CD4-positive, alpha-beta memory T cell (primary cell): ENCODE measurements around the gene ATP9B. TPM values are rescaled to one million over a fixed set of nuclear protein-coding genes. Genes with fewer than 3 reads are reported as not detected.

Experiments
- CTCF ChIA-PET: fragments of 350-600 bp; sonication (Branson Sonifier 250); formaldehyde crosslinking; loops from one replicate; lab custom pipeline; 2021; ENCODE audit warnings: inconsistent platforms; ENCODE audit not compliant: partially characterized antibody; lab: Charles Lee
- POLR2A ChIA-PET: fragments of 350-600 bp; sonication (Branson Sonifier 250); formaldehyde crosslinking; loops from one replicate; lab custom pipeline; 2021; ENCODE audit not compliant: partially characterized antibody; lab: Charles Lee
- DNase-seq, 5 donors: peaks; one replicate each; pipeline versions ENCODE4 v3.0.0 to v3.0.0-alpha.2; 2020 to 2022; ENCODE audit warnings: mixed read lengths in 1 of 5
- H3K27ac ChIP-seq: one replicate; pipeline ENCODE4 v1.7.0; 2013; ENCODE audit warnings: low read depth, low read length
- H3K27me3 ChIP-seq: 2 replicates; pipeline ENCODE4 v1.7.0; 2013; ENCODE audit warnings: mild to moderate bottlenecking, low read length, moderate library complexity; ENCODE audit not compliant: insufficient read depth
- H3K36me3 ChIP-seq: 2 replicates; pipeline ENCODE4 v1.7.0; 2013; ENCODE audit warnings: mild to moderate bottlenecking, low read length, moderate library complexity; ENCODE audit not compliant: insufficient read depth
- H3K4me1 ChIP-seq: 2 replicates; pipeline ENCODE4 v1.7.0; 2013; ENCODE audit warnings: mild to moderate bottlenecking, low read length, moderate library complexity; ENCODE audit not compliant: insufficient read depth
- H3K4me3 ChIP-seq, 2 donors: one replicate each; pipeline ENCODE4 v1.7.0; 2013; ENCODE audit warnings: low read length in 2 of 2, mild to moderate bottlenecking in 1 of 2
- H3K9me3 ChIP-seq, 2 donors: one replicate each; pipeline ENCODE4 v1.7.0; 2013; ENCODE audit warnings: low read length in 2 of 2, control low read depth in 1 of 2; ENCODE audit not compliant: control insufficient read depth in 1 of 2
- H3K27ac Mint-ChIP-seq, 7 donors: one replicate each; pipeline ENCODE4 v1.8.0; 2020 to 2021; ENCODE audit warnings: mixed read lengths in 7 of 7, mild to moderate bottlenecking in 6 of 7, inconsistent platforms in 3 of 7, moderate library complexity in 3 of 7
- H3K27me3 Mint-ChIP-seq, 2 donors: one replicate each; pipeline ENCODE4 v1.8.0; 2020 to 2021; ENCODE audit warnings: mixed read lengths in 2 of 2
- H3K36me3 Mint-ChIP-seq, 2 donors: one replicate each; pipeline ENCODE4 v1.8.0; 2020 to 2021; ENCODE audit warnings: mixed read lengths in 2 of 2, inconsistent platforms in 1 of 2, mild to moderate bottlenecking in 1 of 2
- H3K4me1 Mint-ChIP-seq, 4 donors: one replicate each; pipeline ENCODE4 v1.8.0; 2020 to 2021; ENCODE audit warnings: mixed read lengths in 4 of 4, mild to moderate bottlenecking in 1 of 4
- H3K4me3 Mint-ChIP-seq, 8 donors: one replicate each; pipeline ENCODE4 v1.8.0; 2020 to 2021; ENCODE audit warnings: mixed read lengths in 8 of 8, mild to moderate bottlenecking in 7 of 8, moderate library complexity in 6 of 8, inconsistent platforms in 3 of 8
- H3K9me3 Mint-ChIP-seq, 8 donors: one replicate each; pipeline ENCODE4 v1.8.0; 2020 to 2021; ENCODE audit warnings: mixed read lengths in 8 of 8, mild to moderate bottlenecking in 5 of 8, inconsistent platforms in 3 of 8, moderate library complexity in 1 of 8
- intact Hi-C: fragments of 100-400 bp; cut with micrococcal nuclease; formaldehyde crosslinking; loops from one replicate; pipeline ENCODE4 v1.15.1; 2023
- polyA plus RNA-seq, 2 donors: library from polyadenylated mRNA; unstranded; fragments of 300-500 nt; fragmentation: Illumina TruSeq; gene quantifications; one replicate each; pipeline ENCODE4 v1.2.3, GENCODE V29; 2021
- total RNA-seq, 2 experiments: library from RNA; stranded (reverse); gene quantifications; one replicate each; pipeline ENCODE4 v1.2.3, GENCODE V29; 2021

Gene ATP9B
- total and polyA plus RNA-seq, 4 experiments from 2014 or later = 11.8 to 76.4 (median 49.9) TPM

DNA sequence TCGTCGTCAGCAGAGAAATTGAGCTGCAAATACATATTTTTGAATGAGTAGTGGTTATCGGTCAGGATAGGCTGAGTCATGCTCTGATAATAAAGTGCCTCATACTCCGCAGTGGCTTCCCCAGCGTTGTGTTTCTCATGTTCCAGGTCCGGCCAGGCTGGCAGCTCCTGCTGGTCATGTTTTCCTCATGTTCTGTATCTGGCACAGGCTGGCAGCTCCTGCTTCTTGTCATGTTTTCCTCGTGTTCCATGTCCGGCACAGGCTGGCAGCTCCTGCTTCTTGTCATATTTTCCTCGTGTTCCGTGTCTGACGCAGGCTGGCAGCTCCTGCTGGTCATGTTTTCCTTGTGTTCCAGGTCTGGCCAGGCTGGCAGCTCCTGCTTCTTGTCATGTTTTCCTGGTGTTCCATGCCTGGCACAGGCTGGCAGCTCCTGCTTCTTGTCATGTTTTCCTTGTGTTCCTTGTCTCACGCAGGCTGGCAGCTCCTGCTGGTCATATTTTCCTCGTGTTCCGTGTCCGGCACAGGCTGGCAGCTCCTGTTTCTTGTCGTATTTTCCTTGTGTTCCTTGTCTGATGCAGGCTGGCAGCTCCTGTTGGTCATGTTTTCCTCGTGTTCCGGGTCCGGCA, 148.9 kb downstream of the ATP9B start:
- Histone ChIP-seq H3K27ac (no peak overlapping the region), H3K9me3 (no peaks in the 10 kb centered on the region), H3K4me1 (no peaks in the 10 kb centered on the region), H3K27me3 (no peaks in the 10 kb centered on the region), H3K4me3 (no peak overlapping the region), H3K36me3 (no peaks in the 10 kb centered on the region)
- Mint-ChIP-seq H3K4me1 (peaks cover 0 to 7% (median 2%) of the 10 kb centered on the region in 4 donors), H3K4me3 (no peak overlapping the region), H3K27me3 (no peaks in the 10 kb centered on the region), H3K36me3 (peaks cover 38 to 44% of the 10 kb centered on the region in 2 donors), H3K27ac (no peak overlapping the region), H3K9me3 (no peaks in the 10 kb centered on the region)
- DNase-seq = no peak
- POLR2A ChIA-PET = no interaction called here
- CTCF ChIA-PET = no interaction called here
- intact Hi-C loops = no loop called here

DNA sequence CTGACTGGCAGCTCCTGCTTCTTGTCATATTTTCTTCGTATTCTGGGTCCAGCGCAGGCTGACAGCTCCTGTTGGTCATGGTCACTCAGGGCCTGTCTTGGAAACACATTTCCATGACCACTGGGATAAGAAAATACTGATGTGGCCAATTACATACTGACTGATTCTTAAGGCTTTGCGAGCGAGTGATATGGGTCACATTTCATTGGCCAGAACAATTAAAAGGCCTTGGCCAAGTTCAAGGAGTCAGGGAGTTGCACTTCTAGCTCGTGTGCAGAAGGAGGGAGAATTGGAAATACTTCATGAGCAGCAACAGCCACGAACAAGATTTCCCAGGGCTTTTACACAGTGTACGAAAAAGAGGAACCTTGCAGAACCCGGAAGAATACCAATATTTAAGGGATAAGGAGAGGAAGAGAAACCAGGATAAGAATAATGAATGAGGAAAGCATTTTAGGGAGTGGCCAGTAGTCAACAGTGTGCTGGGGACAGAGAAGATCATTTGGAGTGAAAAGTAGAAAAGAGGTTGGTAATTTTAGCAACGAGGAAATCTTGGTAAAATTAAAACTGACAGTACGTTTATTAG, 149.5 kb downstream of the ATP9B start:
- POLR2A ChIA-PET = no interaction called here
- peaks cover 38 to 44% of the 10 kb centered on the region in 2 donors for H3K36me3 Mint-ChIP-seq
- H3K9me3 Mint-ChIP-seq = no peaks in the 10 kb centered on the region
- no peak overlapping the region for H3K4me3 Mint-ChIP-seq
- peaks cover 0 to 7% (median 2%) of the 10 kb centered on the region in 4 donors for H3K4me1 Mint-ChIP-seq
- no peak for DNase-seq
- H3K4me1 ChIP-seq = no peaks in the 10 kb centered on the region
- H3K27ac Mint-ChIP-seq = no peak overlapping the region
- H3K9me3 ChIP-seq = no peaks in the 10 kb centered on the region
- H3K4me3 ChIP-seq = no peak overlapping the region
- no peaks in the 10 kb centered on the region for H3K27me3 ChIP-seq
- no peak overlapping the region for H3K27ac ChIP-seq
- no peaks in the 10 kb centered on the region for H3K27me3 Mint-ChIP-seq
- CTCF ChIA-PET = no interaction called here
- intact Hi-C loops = no loop called here
- no peaks in the 10 kb centered on the region for H3K36me3 ChIP-seq

DNA sequence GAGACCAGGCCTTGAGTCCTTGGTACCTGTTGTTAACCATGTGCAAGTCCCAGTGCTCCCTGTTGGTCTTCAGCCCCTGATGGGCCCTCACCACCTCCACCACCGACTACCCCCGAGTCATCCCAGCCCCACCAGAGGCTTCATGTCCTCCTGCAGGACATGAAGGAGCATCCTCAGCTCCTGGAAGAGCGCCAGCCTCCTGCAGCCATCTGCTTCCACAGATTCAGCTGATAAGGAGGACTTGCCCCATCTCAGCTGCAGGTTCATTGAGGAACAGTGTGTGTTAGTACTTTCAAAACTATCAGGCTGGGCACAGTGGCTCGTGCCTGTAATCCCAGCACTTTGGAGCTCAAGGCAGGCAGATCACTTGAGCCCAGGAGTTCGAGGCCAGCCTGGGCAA, 151.9 kb downstream of the ATP9B start:
- ChIA-PET CTCF (interaction anchor here (0.7 to 2.2 kb wide), 2 partner anchors 9 to 801 kb away, joined by 3 to 4 read pairs; no protein-coding TSS in a partner anchor), POLR2A (no interaction called here)
- Histone ChIP-seq H3K27ac (no peak overlapping the region), H3K4me1 (no peaks in the 10 kb centered on the region), H3K27me3 (no peaks in the 10 kb centered on the region), H3K9me3 (no peaks in the 10 kb centered on the region), H3K4me3 (no peak overlapping the region), H3K36me3 (no peaks in the 10 kb centered on the region)
- intact Hi-C loops = no loop called here
- no peaks in the 10 kb centered on the region for H3K27me3 Mint-ChIP-seq
- no peak overlapping the region for H3K4me3 Mint-ChIP-seq
- H3K4me1 Mint-ChIP-seq = peaks cover 0 to 7% (median 3%) of the 10 kb centered on the region in 4 donors
- H3K9me3 Mint-ChIP-seq = no peaks in the 10 kb centered on the region
- peaks cover 36 to 45% of the 10 kb centered on the region in 2 donors for H3K36me3 Mint-ChIP-seq
- no peak for DNase-seq
- peak overlapping the region in 1 of 7 donors; percentile 66 for H3K27ac Mint-ChIP-seq

DNA sequence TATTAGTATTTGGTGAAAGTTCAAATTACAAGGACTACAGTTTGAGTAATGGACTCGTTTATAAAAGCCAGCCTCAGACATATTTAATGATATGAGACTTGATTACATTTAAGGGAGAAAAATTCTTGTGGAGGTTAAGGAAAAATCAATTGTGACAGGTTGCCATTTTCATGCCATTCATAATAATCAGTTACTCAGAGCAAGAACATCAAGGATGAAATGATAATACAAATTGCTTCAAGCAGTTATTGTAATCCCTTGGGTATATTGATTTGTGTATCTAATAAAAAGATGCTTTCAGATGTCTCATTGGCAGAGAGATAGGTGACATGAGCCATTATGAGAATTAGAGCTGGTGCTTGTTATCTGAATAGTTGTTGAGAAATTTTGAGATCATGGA, 153.6 kb downstream of the ATP9B start:
- no peak overlapping the region for H3K27ac Mint-ChIP-seq
- ChIA-PET CTCF (interaction anchor here (2.2 kb wide), 1 partner anchor 10 kb away, joined by 4 read pairs; no protein-coding TSS in a partner anchor), POLR2A (no interaction called here)
- Histone ChIP-seq H3K36me3 (no peaks in the 10 kb centered on the region), H3K4me3 (no peak overlapping the region), H3K27me3 (no peaks in the 10 kb centered on the region), H3K4me1 (no peaks in the 10 kb centered on the region), H3K9me3 (no peaks in the 10 kb centered on the region), H3K27ac (no peak overlapping the region)
- H3K4me3 Mint-ChIP-seq = no peak overlapping the region
- DNase-seq = no peak
- peaks cover 30 to 35% of the 10 kb centered on the region in 2 donors for H3K36me3 Mint-ChIP-seq
- peaks cover 0 to 7% (median 4%) of the 10 kb centered on the region in 4 donors for H3K4me1 Mint-ChIP-seq
- no peaks in the 10 kb centered on the region for H3K9me3 Mint-ChIP-seq
- intact Hi-C loops = no loop called here
- H3K27me3 Mint-ChIP-seq = no peaks in the 10 kb centered on the region

DNA sequence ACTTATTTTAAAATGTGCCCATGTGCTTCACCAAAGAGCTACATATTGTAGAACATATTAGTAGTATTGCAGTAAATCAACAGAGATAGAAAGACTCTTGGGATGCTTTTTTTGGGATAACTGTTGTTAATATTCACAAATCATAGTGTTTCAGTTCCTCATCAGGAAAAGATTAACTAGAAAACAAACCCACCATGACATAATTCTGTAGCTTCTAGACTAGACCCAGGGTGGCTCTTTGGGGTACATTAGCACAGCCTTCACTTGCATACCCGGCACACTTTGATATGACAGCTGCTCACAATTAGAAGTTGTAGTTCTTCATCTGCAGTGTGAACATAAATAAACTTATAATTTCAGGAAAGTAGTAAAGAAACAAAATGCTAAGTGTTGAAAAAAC, 154.2 kb downstream of the ATP9B start:
- Histone ChIP-seq H3K4me1 (no peaks in the 10 kb centered on the region), H3K9me3 (no peaks in the 10 kb centered on the region), H3K27ac (no peak overlapping the region), H3K4me3 (no peak overlapping the region), H3K27me3 (no peaks in the 10 kb centered on the region), H3K36me3 (no peaks in the 10 kb centered on the region)
- H3K4me1 Mint-ChIP-seq = peaks cover 0 to 7% (median 4%) of the 10 kb centered on the region in 4 donors
- peaks cover 27 to 33% of the 10 kb centered on the region in 2 donors for H3K36me3 Mint-ChIP-seq
- H3K27me3 Mint-ChIP-seq = no peaks in the 10 kb centered on the region
- POLR2A ChIA-PET = no interaction called here
- CTCF ChIA-PET = no interaction called here
- H3K4me3 Mint-ChIP-seq = no peak overlapping the region
- intact Hi-C loops = no loop called here
- H3K27ac Mint-ChIP-seq = no peak overlapping the region
- H3K9me3 Mint-ChIP-seq = no peaks in the 10 kb centered on the region
- no peak for DNase-seq

DNA sequence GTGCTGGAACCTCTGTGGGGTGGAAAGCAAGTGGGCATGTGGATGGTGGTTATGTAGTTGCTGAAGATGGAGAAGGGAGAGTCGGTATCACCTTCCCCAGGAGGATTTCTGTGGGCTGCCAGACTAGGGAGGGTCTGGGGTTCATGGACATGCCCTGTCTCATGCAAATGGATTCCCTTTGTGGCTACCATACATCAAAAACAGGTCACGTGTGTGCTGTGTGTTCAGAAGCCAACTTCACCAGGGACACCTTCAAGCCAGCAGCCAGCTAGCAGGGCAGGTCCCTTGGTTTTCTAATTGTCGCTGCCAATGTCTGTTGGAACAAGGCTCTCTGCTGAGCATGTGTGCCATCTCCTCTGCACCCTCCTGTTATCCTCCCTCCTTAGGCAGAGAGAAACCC, 155.2 kb downstream of the ATP9B start:
- Mint-ChIP-seq H3K27me3 (no peaks in the 10 kb centered on the region), H3K27ac (peak overlapping the region in 1 of 7 donors; percentile 53), H3K9me3 (no peaks in the 10 kb centered on the region), H3K36me3 (peaks cover 23 to 29% of the 10 kb centered on the region in 2 donors), H3K4me1 (peaks cover 0 to 5% (median 2%) of the 10 kb centered on the region in 4 donors), H3K4me3 (no peak overlapping the region)
- no peaks in the 10 kb centered on the region for H3K36me3 ChIP-seq
- ChIA-PET CTCF (no interaction called here), POLR2A (no interaction called here)
- no peak overlapping the region for H3K27ac ChIP-seq
- no peak for DNase-seq
- no peaks in the 10 kb centered on the region for H3K9me3 ChIP-seq
- H3K27me3 ChIP-seq = no peaks in the 10 kb centered on the region
- no peaks in the 10 kb centered on the region for H3K4me1 ChIP-seq
- no peak overlapping the region for H3K4me3 ChIP-seq
- intact Hi-C loops = no loop called here

DNA sequence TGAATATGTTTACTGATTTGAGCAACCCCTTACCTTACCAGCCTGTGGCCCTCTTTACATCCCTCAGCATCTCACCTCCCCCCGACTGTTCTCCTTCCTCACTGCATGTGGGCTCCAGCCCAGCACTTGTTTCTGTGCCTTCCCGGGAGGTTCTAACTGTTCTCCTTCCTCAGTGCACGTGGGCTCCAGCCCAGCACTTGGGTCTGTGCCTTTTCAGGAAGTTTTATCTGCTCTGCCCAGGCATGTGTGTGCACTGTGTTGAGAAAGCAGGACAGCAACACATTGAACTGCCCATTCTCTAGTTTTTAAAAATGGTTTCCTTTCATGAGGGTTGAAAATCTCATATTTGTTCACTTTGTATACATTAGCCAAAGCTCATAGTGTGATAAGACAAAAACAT, 158.4 kb downstream of the ATP9B start:
- Histone ChIP-seq H3K27ac (no peak overlapping the region), H3K4me3 (no peak overlapping the region), H3K36me3 (no peaks in the 10 kb centered on the region), H3K27me3 (no peaks in the 10 kb centered on the region), H3K4me1 (no peaks in the 10 kb centered on the region), H3K9me3 (no peaks in the 10 kb centered on the region)
- peak overlapping the region in 1 of 7 donors; percentile 35 for H3K27ac Mint-ChIP-seq
- H3K4me1 Mint-ChIP-seq = peaks cover 0 to 6% (median 3%) of the 10 kb centered on the region in 4 donors
- intact Hi-C loops = no loop called here
- ChIA-PET POLR2A (no interaction called here), CTCF (no interaction called here)
- H3K4me3 Mint-ChIP-seq = no peak overlapping the region
- H3K9me3 Mint-ChIP-seq = no peaks in the 10 kb centered on the region
- no peaks in the 10 kb centered on the region for H3K27me3 Mint-ChIP-seq
- peaks cover 13 to 17% of the 10 kb centered on the region in 2 donors for H3K36me3 Mint-ChIP-seq
- no peak for DNase-seq
